ENCODE data around the gene ASB5.
A peak's percentile ranks its signal among the peaks of the same experiment; 100 is the strongest.
"Not testable (repeated sequence)": the region's sequence is repeated elsewhere in the genome, so short reads cannot be mapped to it uniquely, and the experiment has no call there.

The ASB5 gene

GRCh38 chr4:176286728-176287127 is 17.7 kb upstream of the ASB5 start:
- DNase-seq (ENCODE audit: insufficient read length, low spot score) (no peak), FAIRE-seq (no peak)
- no peak for TF ChIP-seq TAF1 (IDR thresholded peaks at IDR 0.05; ENCODE audit: low read depth, low read length)
- no peak for TF ChIP-seq POU2F2 (IDR thresholded peaks at IDR 0.05; ENCODE audit: low read depth, low read length)
- TF ChIP-seq POLR2A (IDR thresholded peaks at IDR 0.05; ENCODE audit: low read depth, low read length), result no peak
- no peak for TF ChIP-seq SPI1 (IDR thresholded peaks at IDR 0.05; ENCODE audit: low read depth, low read length)
- no peak for TF ChIP-seq POLR2AphosphoS5 (IDR thresholded peaks at IDR 0.05; ENCODE audit: low read depth, low read length)
- no peak for TF ChIP-seq PAX5 (IDR thresholded peaks at IDR 0.05; ENCODE audit: insufficient read depth, low read length, severe bottlenecking)

GRCh38 chr4:176279560-176279959 is 10.5 kb upstream of the ASB5 start:
- FAIRE-seq; DNase-seq (ENCODE audit: insufficient read length, low spot score): not testable (repeated sequence)

GRCh38 chr4:176277162-176277904 is 8.3 kb upstream of the ASB5 start:
- peak; percentile 65 for FAIRE-seq
- peak; percentile 16 for DNase-seq (ENCODE audit: insufficient read length, low spot score)
- no peak for TF ChIP-seq TAF1 (IDR thresholded peaks at IDR 0.05; ENCODE audit: low read depth, low read length)
- TF ChIP-seq POU2F2 (IDR thresholded peaks at IDR 0.05; ENCODE audit: low read depth, low read length), result no peak
- TF ChIP-seq SPI1 (IDR thresholded peaks at IDR 0.05; ENCODE audit: low read depth, low read length), result no peak
- TF ChIP-seq POLR2A (IDR thresholded peaks at IDR 0.05; ENCODE audit: low read depth, low read length), result no peak
- no peak for TF ChIP-seq PAX5 (IDR thresholded peaks at IDR 0.05; ENCODE audit: insufficient read depth, low read length, severe bottlenecking)
- no peak for TF ChIP-seq POLR2AphosphoS5 (IDR thresholded peaks at IDR 0.05; ENCODE audit: low read depth, low read length)

GRCh38 chr4:176276710-176277109 is 7.7 kb upstream of the ASB5 start:
- FAIRE-seq (no peak), DNase-seq (ENCODE audit: insufficient read length, low spot score) (no peak)
- TF ChIP-seq SPI1 (IDR thresholded peaks at IDR 0.05; ENCODE audit: low read depth, low read length), result no peak
- TF ChIP-seq TAF1 (IDR thresholded peaks at IDR 0.05; ENCODE audit: low read depth, low read length), result no peak
- no peak for TF ChIP-seq POLR2A (IDR thresholded peaks at IDR 0.05; ENCODE audit: low read depth, low read length)
- TF ChIP-seq POLR2AphosphoS5 (IDR thresholded peaks at IDR 0.05; ENCODE audit: low read depth, low read length), result no peak
- no peak for TF ChIP-seq PAX5 (IDR thresholded peaks at IDR 0.05; ENCODE audit: insufficient read depth, low read length, severe bottlenecking)
- TF ChIP-seq POU2F2 (IDR thresholded peaks at IDR 0.05; ENCODE audit: low read depth, low read length), result no peak

GRCh38 chr4:176274441-176274840 is 5.4 kb upstream of the ASB5 start:
- TF ChIP-seq PAX5 (IDR thresholded peaks at IDR 0.05; ENCODE audit: insufficient read depth, low read length, severe bottlenecking), result no peak
- no peak for TF ChIP-seq POU2F2 (IDR thresholded peaks at IDR 0.05; ENCODE audit: low read depth, low read length)
- TF ChIP-seq SPI1 (IDR thresholded peaks at IDR 0.05; ENCODE audit: low read depth, low read length), result no peak
- no peak for TF ChIP-seq TAF1 (IDR thresholded peaks at IDR 0.05; ENCODE audit: low read depth, low read length)
- TF ChIP-seq POLR2AphosphoS5 (IDR thresholded peaks at IDR 0.05; ENCODE audit: low read depth, low read length), result no peak
- FAIRE-seq, result no peak
- DNase-seq (ENCODE audit: insufficient read length, low spot score), result no peak

- DNase-seq (ENCODE audit: insufficient read length, low spot score) (no peak), FAIRE-seq (no peak)
- TF ChIP-seq POLR2A (IDR thresholded peaks at IDR 0.05; ENCODE audit: low read depth, low read length), result no peak
- no peak for TF ChIP-seq POLR2AphosphoS5 (IDR thresholded peaks at IDR 0.05; ENCODE audit: low read depth, low read length)
- TF ChIP-seq TAF1 (IDR thresholded peaks at IDR 0.05; ENCODE audit: low read depth, low read length), result no peak
- TF ChIP-seq SPI1 (IDR thresholded peaks at IDR 0.05; ENCODE audit: low read depth, low read length), result no peak
- no peak for TF ChIP-seq PAX5 (IDR thresholded peaks at IDR 0.05; ENCODE audit: insufficient read depth, low read length, severe bottlenecking)
- TF ChIP-seq POU2F2 (IDR thresholded peaks at IDR 0.05; ENCODE audit: low read depth, low read length), result no peak
These were observed 4.7 kb upstream of the ASB5 start for GRCh38 chr4:176273736-176274135.

- no peak for TF ChIP-seq SPI1 (IDR thresholded peaks at IDR 0.05; ENCODE audit: low read depth, low read length)
- TF ChIP-seq POLR2A (IDR thresholded peaks at IDR 0.05; ENCODE audit: low read depth, low read length), result no peak
- TF ChIP-seq TAF1 (IDR thresholded peaks at IDR 0.05; ENCODE audit: low read depth, low read length), result no peak
- TF ChIP-seq POU2F2 (IDR thresholded peaks at IDR 0.05; ENCODE audit: low read depth, low read length), result no peak
- TF ChIP-seq POLR2AphosphoS5 (IDR thresholded peaks at IDR 0.05; ENCODE audit: low read depth, low read length), result no peak
- no peak for TF ChIP-seq PAX5 (IDR thresholded peaks at IDR 0.05; ENCODE audit: insufficient read depth, low read length, severe bottlenecking)
- DNase-seq (ENCODE audit: insufficient read length, low spot score) (no peak), FAIRE-seq (no peak)
These were observed 3.8 kb upstream of the ASB5 start for GRCh38 chr4:176272799-176273198.

GRCh38 chr4:176271749-176272148 is 2.7 kb upstream of the ASB5 start:
- TF ChIP-seq SPI1 (IDR thresholded peaks at IDR 0.05; ENCODE audit: low read depth, low read length), result no peak
- TF ChIP-seq TAF1 (IDR thresholded peaks at IDR 0.05; ENCODE audit: low read depth, low read length), result no peak
- TF ChIP-seq POLR2A (IDR thresholded peaks at IDR 0.05; ENCODE audit: low read depth, low read length), result no peak
- no peak for TF ChIP-seq POU2F2 (IDR thresholded peaks at IDR 0.05; ENCODE audit: low read depth, low read length)
- TF ChIP-seq PAX5 (IDR thresholded peaks at IDR 0.05; ENCODE audit: insufficient read depth, low read length, severe bottlenecking), result no peak
- no peak for TF ChIP-seq POLR2AphosphoS5 (IDR thresholded peaks at IDR 0.05; ENCODE audit: low read depth, low read length)
- FAIRE-seq (no peak), DNase-seq (ENCODE audit: insufficient read length, low spot score) (no peak)

GRCh38 chr4:176270669-176271068 is 1.6 kb upstream of the ASB5 start:
- TF ChIP-seq SPI1 (IDR thresholded peaks at IDR 0.05; ENCODE audit: low read depth, low read length), result no peak
- TF ChIP-seq PAX5 (IDR thresholded peaks at IDR 0.05; ENCODE audit: insufficient read depth, low read length, severe bottlenecking), result no peak
- no peak for TF ChIP-seq POLR2A (IDR thresholded peaks at IDR 0.05; ENCODE audit: low read depth, low read length)
- TF ChIP-seq POLR2AphosphoS5 (IDR thresholded peaks at IDR 0.05; ENCODE audit: low read depth, low read length), result no peak
- FAIRE-seq (no peak), DNase-seq (ENCODE audit: insufficient read length, low spot score) (no peak)

GRCh38 chr4:176266026-176266425 is 3.0 kb downstream of the ASB5 start:
- TF ChIP-seq POLR2AphosphoS5 (IDR thresholded peaks at IDR 0.05; ENCODE audit: low read depth, low read length) (no peak), TAF1 (IDR thresholded peaks at IDR 0.05; ENCODE audit: low read depth, low read length) (no peak), PAX5 (IDR thresholded peaks at IDR 0.05; ENCODE audit: insufficient read depth, low read length, severe bottlenecking) (no peak), POU2F2 (IDR thresholded peaks at IDR 0.05; ENCODE audit: low read depth, low read length) (no peak), POLR2A (IDR thresholded peaks at IDR 0.05; ENCODE audit: low read depth, low read length) (no peak), SPI1 (IDR thresholded peaks at IDR 0.05; ENCODE audit: low read depth, low read length) (no peak)
- FAIRE-seq, result no peak
- no peak for DNase-seq (ENCODE audit: insufficient read length, low spot score)
